Measurements from ENCODE around the gene KIAA2012. TPM values are rescaled to one million over a fixed set of nuclear protein-coding genes. Genes with fewer than 3 reads are reported as not detected.

The KIAA2012 gene
- total and polyA plus RNA-seq, 2 donors (not counting 1 experiment from before 2014, with no cell fraction given) = not detected

GRCh38 chr2:202208526-202208925 is 135.5 kb downstream of the KIAA2012 start:
- Histone ChIP-seq H3K79me2 (ENCODE audit: control insufficient read depth, insufficient read depth, low read length) (no peaks in the 10 kb centered on the region), H3K27ac (ENCODE audit: low read length in 2 of 2) (no peak overlapping the region), H4K20me1 (ENCODE audit: control insufficient read depth, insufficient read depth, low read length, poor library complexity, severe bottlenecking) (peaks cover 7% of the 10 kb centered on the region), H3K9me3 (ENCODE audit: control extremely low read depth in 1 of 3, control insufficient read depth in 2 of 3, insufficient read depth in 1 of 3, low read length in 2 of 3) (no peaks in the 10 kb centered on the region), H3K36me3 (replicated peaks in 1 of 2; ENCODE audit: control extremely low read depth in 1 of 2, control insufficient read depth in 1 of 2, extremely low read depth in 1 of 2, insufficient read depth in 2 of 2, low read length in 1 of 2) (peaks cover 10 to 30% of the 10 kb centered on the region in 2 experiments), H3K4me2 (replicated peaks; ENCODE audit: low read depth, low read length, poor library complexity, severe bottlenecking) (no peak overlapping the region), H2AFZ (ENCODE audit: insufficient read depth, low read depth, low read length, poor library complexity, severe bottlenecking) (no peak overlapping the region), H3K27me3 (replicated peaks in 1 of 4; ENCODE audit: control extremely low read depth in 1 of 4, control insufficient read depth in 3 of 4, insufficient read depth in 4 of 4, low read length in 3 of 4) (no peaks in the 10 kb centered on the region), H3K4me3 (ENCODE audit: control extremely low read depth in 1 of 5, extremely low read depth in 1 of 5, insufficient read depth in 1 of 5, low read depth in 2 of 5, low read length in 4 of 5) (no peak overlapping the region), H3K9ac (ENCODE audit: low read length) (no peak overlapping the region), H3K4me1 (ENCODE audit: control insufficient read depth in 2 of 2, insufficient read depth in 2 of 2, low read length in 2 of 2) (peaks cover 5 to 6% of the 10 kb centered on the region in 2 donors)
- no peaks in the 10 kb centered on the region for H3K27me3 Mint-ChIP-seq
- ChIA-PET POLR2A (no interaction called here), CTCF (interaction anchor here (0.7 kb wide), 1 partner anchor 944 kb away, joined by 3 read pairs; no protein-coding TSS in a partner anchor)
- no peak for ATAC-seq (ENCODE audit: low read depth)
- TF ChIP-seq EZH2 (IDR thresholded peaks at IDR 0.05; ENCODE audit: borderline replicate concordance, insufficient read depth, low read depth, low read length, poor library complexity, severe bottlenecking) = no peak
- TF ChIP-seq CTCF (IDR thresholded peaks at IDR 0.05) = no peak
- H3K4me3 Mint-ChIP-seq = no peak overlapping the region
- no peak for DNase-seq
- H3K9me3 Mint-ChIP-seq (ENCODE audit: insufficient read depth) = no peaks in the 10 kb centered on the region
- H3K27ac Mint-ChIP-seq = no peak overlapping the region
- peaks cover 5% of the 10 kb centered on the region for H3K4me1 Mint-ChIP-seq
- intact Hi-C loops (cut with micrococcal nuclease) = no loop called here

- peaks cover 7 to 22% of the 10 kb centered on the region in 2 experiments for H3K36me3 ChIP-seq (replicated peaks in 1 of 2; ENCODE audit: control extremely low read depth in 1 of 2, control insufficient read depth in 1 of 2, extremely low read depth in 1 of 2, insufficient read depth in 2 of 2, low read length in 1 of 2)
- H3K4me3 ChIP-seq (ENCODE audit: control extremely low read depth in 1 of 5, extremely low read depth in 1 of 5, insufficient read depth in 1 of 5, low read depth in 2 of 5, low read length in 4 of 5) = no peak overlapping the region
- H4K20me1 ChIP-seq (ENCODE audit: control insufficient read depth, insufficient read depth, low read length, poor library complexity, severe bottlenecking) = peaks cover 16% of the 10 kb centered on the region
- CTCF ChIA-PET = interaction anchor here (0.6 kb wide), 1 partner anchor 77 kb away, joined by 3 read pairs; no protein-coding TSS in a partner anchor
- no peak for DNase-seq
- Mint-ChIP-seq H3K27ac (no peak overlapping the region), H3K9me3 (ENCODE audit: insufficient read depth) (no peaks in the 10 kb centered on the region), H3K4me3 (no peak overlapping the region), H3K4me1 (peaks cover 2% of the 10 kb centered on the region), H3K27me3 (no peaks in the 10 kb centered on the region)
- no peaks in the 10 kb centered on the region for H3K27me3 ChIP-seq (replicated peaks in 1 of 4; ENCODE audit: control extremely low read depth in 1 of 4, control insufficient read depth in 3 of 4, insufficient read depth in 4 of 4, low read length in 3 of 4)
- ATAC-seq (ENCODE audit: low read depth) = no peak
- TF ChIP-seq CTCF (IDR thresholded peaks at IDR 0.05) (no peak), EZH2 (IDR thresholded peaks at IDR 0.05; ENCODE audit: borderline replicate concordance, insufficient read depth, low read depth, low read length, poor library complexity, severe bottlenecking) (no peak)
- no CpG with 5 or more reads among the region's 1 CpG for WGBS (ENCODE audit: insufficient coverage)
- intact Hi-C loops (cut with micrococcal nuclease) = no loop called here
- no peak overlapping the region for H3K9ac ChIP-seq (ENCODE audit: low read length)
- H3K27ac ChIP-seq (ENCODE audit: low read length in 2 of 2) = no peak overlapping the region
- H3K9me3 ChIP-seq (ENCODE audit: control extremely low read depth in 1 of 3, control insufficient read depth in 2 of 3, insufficient read depth in 1 of 3, low read length in 2 of 3) = no peaks in the 10 kb centered on the region
- peaks cover 18% of the 10 kb centered on the region for H3K79me2 ChIP-seq (ENCODE audit: control insufficient read depth, insufficient read depth, low read length)
- H2AFZ ChIP-seq (ENCODE audit: insufficient read depth, low read depth, low read length, poor library complexity, severe bottlenecking) = no peak overlapping the region
- POLR2A ChIA-PET = no interaction called here
- no peak overlapping the region for H3K4me2 ChIP-seq (replicated peaks; ENCODE audit: low read depth, low read length, poor library complexity, severe bottlenecking)
- no peaks in the 10 kb centered on the region for H3K4me1 ChIP-seq (ENCODE audit: control insufficient read depth in 2 of 2, insufficient read depth in 2 of 2, low read length in 2 of 2)
These were observed 142.1 kb downstream of the KIAA2012 start for GRCh38 chr2:202215179-202215578.

All from B cell (primary cell).